HL-60/S4 treated with retinoic acid at 250 ng/mL for 4 days and 3 days (cell line): Measurements from ENCODE around the gene IRF2.

Experiments
- in situ Hi-C: fragments of 300-500 bp; cut with MboI; formaldehyde crosslinking; loops from 2 replicates; pipeline ENCODE4 v1.7.0; 2022; ENCODE audit warnings: low sequenced_read_pairs

The IRF2 gene

GRCh38 chr4:184433258-184433892 lies 41.0 kb downstream of the IRF2 start:
- in situ Hi-C loops, result no loop called here

- in situ Hi-C loops, result no loop called here
These were observed 42.0 kb downstream of the IRF2 start for GRCh38 chr4:184432127-184432922.

- in situ Hi-C loops, result no loop called here
These were observed 44.2 kb downstream of the IRF2 start for GRCh38 chr4:184430163-184430562.

GRCh38 chr4:184428787-184429186 lies 45.6 kb downstream of the IRF2 start:
- in situ Hi-C loops, result no loop called here

GRCh38 chr4:184427687-184428086 lies 46.7 kb downstream of the IRF2 start:
- in situ Hi-C loops, result no loop called here

GRCh38 chr4:184427093-184427492 lies 47.3 kb downstream of the IRF2 start:
- in situ Hi-C loops, result no loop called here

- in situ Hi-C loops, result no loop called here
These were observed 49.2 kb downstream of the IRF2 start for GRCh38 chr4:184424993-184425758.

- in situ Hi-C loops, result no loop called here
These were observed 50.1 kb downstream of the IRF2 start for GRCh38 chr4:184424279-184424678.

- in situ Hi-C loops, result no loop called here
These were observed 51.2 kb downstream of the IRF2 start for GRCh38 chr4:184423003-184423686.

GRCh38 chr4:184422378-184422777 lies 52.0 kb downstream of the IRF2 start:
- in situ Hi-C loops, result no loop called here

GRCh38 chr4:184421533-184422155 lies 52.7 kb downstream of the IRF2 start:
- in situ Hi-C loops, result no loop called here

GRCh38 chr4:184420881-184421416 lies 53.4 kb downstream of the IRF2 start:
- in situ Hi-C loops, result no loop called here

GRCh38 chr4:184420402-184420801 lies 53.9 kb downstream of the IRF2 start:
- in situ Hi-C loops, result no loop called here

GRCh38 chr4:184419976-184420375 lies 54.4 kb downstream of the IRF2 start:
- in situ Hi-C loops, result no loop called here

GRCh38 chr4:184417802-184418511 lies 56.4 kb downstream of the IRF2 start:
- in situ Hi-C loops, result no loop called here

- in situ Hi-C loops, result no loop called here
These were observed 57.2 kb downstream of the IRF2 start for GRCh38 chr4:184416913-184417734.

- in situ Hi-C loops, result no loop called here
These were observed 59.3 kb downstream of the IRF2 start for GRCh38 chr4:184415071-184415470.

- in situ Hi-C loops, result no loop called here
These were observed 60.9 kb downstream of the IRF2 start for GRCh38 chr4:184413261-184414046.
